IPS-NIHi7 (cell line): ENCODE results near the gene KRTAP5-2.

ENCODE experiments used
- DNase-seq: peaks from one replicate; pipeline ENCODE4 v3.0.0; 2012; ENCODE audit warnings: mixed read lengths; ENCODE audit errors: extremely low spot score

KRTAP5-2 gene

DNA sequence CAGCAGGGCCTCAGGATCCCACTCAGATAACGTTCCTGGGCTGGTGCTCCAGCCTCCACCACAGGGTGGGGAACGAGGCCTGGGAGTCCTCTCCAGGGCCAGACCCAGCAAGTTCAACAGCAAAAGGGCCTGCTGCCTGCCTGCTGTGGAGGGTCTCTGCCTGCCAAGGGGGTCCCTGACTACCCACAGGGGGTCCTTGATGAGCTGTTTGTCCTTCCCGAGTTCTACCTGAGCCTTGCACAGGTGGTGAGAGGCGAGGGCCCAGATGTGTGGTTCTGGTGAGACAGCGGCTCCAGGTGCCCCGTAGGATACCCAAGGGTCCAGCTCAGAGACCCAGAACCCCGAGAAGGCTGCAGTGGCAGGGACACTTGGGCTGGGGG lies 30.4 kb downstream of the KRTAP5-2 start:
- no peak for DNase-seq

- no peak for DNase-seq
These were observed 30.9 kb downstream of the KRTAP5-2 start for GRCh38 chr11:1567052-1567720.

- no peak for DNase-seq
These were observed 31.6 kb downstream of the KRTAP5-2 start for GRCh38 chr11:1566381-1567051.

GRCh38 chr11:1565904-1566247 lies 32.2 kb downstream of the KRTAP5-2 start:
- DNase-seq: no peak

GRCh38 chr11:1565173-1565903 lies 32.8 kb downstream of the KRTAP5-2 start:
- no peak for DNase-seq

DNA sequence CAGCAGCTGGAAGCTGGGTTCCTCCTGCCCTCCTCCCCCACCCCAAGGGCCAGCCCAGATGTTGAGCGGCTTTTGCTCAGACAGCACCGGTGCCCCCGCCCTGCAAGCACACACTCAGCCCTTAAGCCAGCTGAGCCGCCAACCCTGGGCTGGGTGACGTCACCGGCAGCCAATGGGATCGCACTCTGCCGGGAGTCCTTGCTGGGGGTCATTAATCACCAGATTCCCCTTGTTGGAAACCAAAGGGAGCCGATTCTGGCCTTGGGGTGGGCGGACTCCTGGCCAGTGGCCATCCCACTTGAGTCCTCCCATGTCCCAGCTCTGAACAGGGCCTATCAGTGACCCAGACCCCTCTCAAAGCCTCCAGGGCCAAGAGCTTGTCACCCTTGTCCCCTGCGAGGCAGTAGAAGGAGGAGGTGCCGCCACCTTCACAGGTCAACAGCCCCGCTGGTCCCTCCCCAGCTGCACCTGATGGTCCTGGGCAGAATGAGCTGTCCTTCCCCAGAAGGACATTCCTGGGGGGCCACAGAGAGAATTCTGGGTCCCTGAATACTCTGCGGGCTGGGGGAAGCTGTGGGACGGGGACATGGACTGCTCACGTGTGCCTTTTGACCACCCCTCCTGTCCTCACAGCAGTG lies 33.4 kb downstream of the KRTAP5-2 start:
- DNase-seq: peak; percentile 94

- no peak for DNase-seq
These were observed 34.2 kb downstream of the KRTAP5-2 start for GRCh38 chr11:1563697-1564534.

- no peak for DNase-seq
These were observed 34.9 kb downstream of the KRTAP5-2 start for GRCh38 chr11:1563149-1563638.

GRCh38 chr11:1562469-1563148 lies 35.5 kb downstream of the KRTAP5-2 start:
- no peak for DNase-seq

DNA sequence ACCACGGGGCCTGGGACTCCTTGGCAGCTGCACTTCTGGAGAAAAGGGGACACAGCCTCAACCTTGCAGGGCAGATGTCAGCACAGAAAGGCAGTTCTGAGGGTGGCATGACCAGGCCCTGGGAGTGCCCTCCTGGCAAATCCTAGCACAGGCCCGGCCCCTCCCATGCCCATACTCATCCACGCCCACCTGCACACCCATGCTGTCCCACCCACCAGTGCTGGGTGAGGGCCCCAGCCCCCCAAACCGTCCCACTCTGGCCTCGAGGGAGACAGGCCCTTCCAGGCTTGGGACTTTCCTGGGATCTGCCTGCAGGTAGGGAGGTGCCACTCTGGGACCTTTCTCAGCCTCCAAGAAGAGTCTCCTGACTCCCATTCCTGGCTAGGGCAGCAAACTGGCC lies 36.1 kb downstream of the KRTAP5-2 start:
- DNase-seq: no peak

DNA sequence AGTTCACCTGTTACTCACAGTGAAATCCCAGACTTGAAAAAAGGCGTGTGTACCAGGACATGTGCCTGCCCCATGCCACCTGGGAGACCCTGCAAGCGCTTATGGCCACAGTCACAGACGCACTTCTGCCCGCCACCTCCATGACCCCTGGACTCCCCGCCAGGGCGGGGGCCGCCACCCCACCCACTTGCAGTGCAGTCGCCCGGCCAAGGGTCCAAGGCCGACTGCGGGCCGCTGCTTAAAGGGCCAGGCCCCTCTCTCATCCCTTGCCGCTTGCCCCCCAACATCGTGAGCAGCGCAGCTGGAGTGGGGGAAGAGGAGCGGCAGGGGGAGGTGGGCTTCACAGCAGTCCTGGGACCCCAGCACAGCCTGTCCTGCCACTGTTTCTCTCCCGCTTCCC lies 36.8 kb downstream of the KRTAP5-2 start:
- no peak for DNase-seq

GRCh38 chr11:1560649-1561251 lies 37.3 kb downstream of the KRTAP5-2 start:
- no peak for DNase-seq

DNA sequence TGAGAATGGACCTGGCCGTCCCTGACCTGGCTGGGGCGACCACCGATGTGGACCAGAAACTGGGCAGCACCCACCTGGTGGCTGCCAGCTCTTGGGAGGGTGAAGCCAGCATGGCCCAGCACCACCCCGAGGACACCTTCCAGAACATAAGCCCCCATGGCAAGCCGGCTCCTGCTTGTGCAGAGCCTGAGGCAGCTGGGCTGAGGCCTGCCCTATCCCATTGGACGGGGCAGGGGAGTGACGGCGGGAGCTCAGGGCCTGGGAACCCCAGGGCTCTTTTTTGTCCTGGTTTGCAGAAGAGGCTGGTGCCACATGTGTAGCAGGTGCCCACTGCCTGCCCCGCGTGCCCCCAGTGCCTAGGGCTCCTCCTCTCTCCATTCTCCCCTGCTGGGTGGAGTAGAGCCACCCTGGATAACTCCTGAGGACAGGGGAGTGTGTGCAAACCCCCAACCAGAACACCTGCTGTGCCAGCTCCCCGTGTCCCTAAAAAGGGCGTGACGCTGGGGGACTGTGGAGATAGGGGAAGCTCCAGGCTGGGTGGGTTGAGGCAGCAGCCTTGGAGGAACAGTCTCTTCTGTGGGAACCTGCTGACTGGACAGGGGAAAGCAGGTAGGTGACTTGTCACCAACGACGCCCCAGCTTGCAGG lies 38.0 kb downstream of the KRTAP5-2 start:
- no peak for DNase-seq

GRCh38 chr11:1559111-1559951 lies 38.8 kb downstream of the KRTAP5-2 start:
- DNase-seq: peak; percentile 53

GRCh38 chr11:1558775-1559110 lies 39.4 kb downstream of the KRTAP5-2 start:
- DNase-seq: no peak

- DNase-seq: no peak
These were observed 40.0 kb downstream of the KRTAP5-2 start for GRCh38 chr11:1557904-1558774.

GRCh38 chr11:1557051-1557884 lies 40.8 kb downstream of the KRTAP5-2 start:
- no peak for DNase-seq
